Gastroesophageal sphincter (tissue), 3 donors: ENCODE data around the gene SLC26A8.

Experiments used
- EP300 ChIP-seq: sonication (generic); formaldehyde crosslinking; IDR thresholded peaks from one replicate; pipeline ENCODE4 v1.6.1; 2017; ENCODE audit warnings: antibody characterized with exemption, mild to moderate bottlenecking
- POLR2A ChIP-seq, 2 donors: fragments of 450-650 bp; IDR thresholded peaks; one replicate each; pipeline ENCODE4 v1.6.1; 2017; ENCODE audit warnings: antibody characterized with exemption in 2 of 2, mild to moderate bottlenecking in 2 of 2, moderate library complexity in 1 of 2
- POLR2AphosphoS5 ChIP-seq: sonication (generic); formaldehyde crosslinking; IDR thresholded peaks from one replicate; pipeline ENCODE4 v1.6.1; 2017; ENCODE audit warnings: antibody characterized with exemption
- TF ChIP-seq, protein P1 (sequence below), 4 experiments: fragments of 200-600 bp in 2 of 4; fragments of 450-650 bp in 2 of 4; sonication (generic) in 1 of 4; IDR thresholded peaks; one replicate each; pipeline ENCODE4 v1.5.1; 2017 to 2019; ENCODE audit warnings: antibody characterized with exemption in 4 of 4, mild to moderate bottlenecking in 2 of 4, moderate library complexity in 2 of 4

DNA sequence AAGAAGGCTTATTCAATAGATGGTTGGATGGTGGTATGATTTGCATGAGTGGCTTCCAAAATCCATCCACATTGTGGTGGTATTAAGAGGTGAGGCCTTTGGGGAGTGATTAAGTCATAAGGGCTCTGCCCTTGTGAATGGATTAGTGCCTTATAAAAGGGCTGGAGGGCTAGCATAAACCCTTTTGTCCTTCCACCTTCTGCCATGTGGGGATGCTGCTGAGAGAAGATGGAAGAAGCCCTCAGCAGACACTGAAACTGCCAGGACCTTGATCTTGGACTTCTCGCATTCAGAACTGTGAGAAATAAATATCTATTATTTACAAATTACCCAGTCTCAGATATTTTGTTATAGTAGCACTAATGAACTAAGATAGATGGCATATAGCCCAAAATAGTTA, 75.7 kb downstream of the SLC26A8 start:
- TF ChIP-seq, protein P1, sequence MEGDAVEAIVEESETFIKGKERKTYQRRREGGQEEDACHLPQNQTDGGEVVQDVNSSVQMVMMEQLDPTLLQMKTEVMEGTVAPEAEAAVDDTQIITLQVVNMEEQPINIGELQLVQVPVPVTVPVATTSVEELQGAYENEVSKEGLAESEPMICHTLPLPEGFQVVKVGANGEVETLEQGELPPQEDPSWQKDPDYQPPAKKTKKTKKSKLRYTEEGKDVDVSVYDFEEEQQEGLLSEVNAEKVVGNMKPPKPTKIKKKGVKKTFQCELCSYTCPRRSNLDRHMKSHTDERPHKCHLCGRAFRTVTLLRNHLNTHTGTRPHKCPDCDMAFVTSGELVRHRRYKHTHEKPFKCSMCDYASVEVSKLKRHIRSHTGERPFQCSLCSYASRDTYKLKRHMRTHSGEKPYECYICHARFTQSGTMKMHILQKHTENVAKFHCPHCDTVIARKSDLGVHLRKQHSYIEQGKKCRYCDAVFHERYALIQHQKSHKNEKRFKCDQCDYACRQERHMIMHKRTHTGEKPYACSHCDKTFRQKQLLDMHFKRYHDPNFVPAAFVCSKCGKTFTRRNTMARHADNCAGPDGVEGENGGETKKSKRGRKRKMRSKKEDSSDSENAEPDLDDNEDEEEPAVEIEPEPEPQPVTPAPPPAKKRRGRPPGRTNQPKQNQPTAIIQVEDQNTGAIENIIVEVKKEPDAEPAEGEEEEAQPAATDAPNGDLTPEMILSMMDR (IDR thresholded peaks at IDR 0.05) = no peak
- TF ChIP-seq POLR2A (IDR thresholded peaks at IDR 0.05) (no peak), POLR2AphosphoS5 (no peak), EP300 (no peak)
